Testis (tissue), 2 donors: ENCODE measurements around the gene RANBP17.

Source experiments
- CTCF ChIP-seq, 3 experiments: fragments of 450-650 bp in 2 of 3; fragments of 200-600 bp in 1 of 3; sonication (generic) in 1 of 3; IDR thresholded peaks; one replicate each; pipeline ENCODE4 v1.5.1; 2016 to 2019; ENCODE audit warnings: antibody characterized with exemption in 3 of 3, mild to moderate bottlenecking in 2 of 3, moderate library complexity in 1 of 3
- POLR2A ChIP-seq: fragments of 450-650 bp; IDR thresholded peaks from one replicate; pipeline ENCODE4 v1.6.1; 2017; ENCODE audit warnings: antibody characterized with exemption, mild to moderate bottlenecking, moderate library complexity

- TF ChIP-seq CTCF (IDR thresholded peaks at IDR 0.05) (no peak), POLR2A (no peak)
Observed at GRCh38 chr5:171312129-171312974, 450.5 kb downstream of the RANBP17 start.
